Measurements from ENCODE around the gene C6orf136. TPM values are rescaled to one million over a fixed set of nuclear protein-coding genes. Genes with fewer than 3 reads are reported as not detected.

C6orf136 gene
- polyA plus RNA-seq, 3 donors: 8.8 to 13.2 (median 10.2) TPM

GRCh38 chr6:30683183-30683979, 36.4 kb downstream of the C6orf136 start:
- peak overlapping the region; percentile 89 for H3K27ac ChIP-seq (ENCODE audit: low read depth, low read length)
- 2 to 37% (median 10%) methylated on average over 7 of the region's 7 CpGs for WGBS, 3 donors

- 6 to 52% (median 10%) methylated on average over 2 of the region's 2 CpGs for WGBS, 3 donors
These were observed 37.0 kb downstream of the C6orf136 start for GRCh38 chr6:30683980-30684338.

GRCh38 chr6:30684386-30685156, 37.6 kb downstream of the C6orf136 start:
- H3K27ac ChIP-seq (ENCODE audit: low read depth, low read length): peak overlapping the region; percentile 44
- WGBS, 3 donors: 11 to 62% (median 13%) methylated on average over 19 to 21 of the region's 21 CpGs

More at GRCh38 chr6:30683980-30684338, 37.0 kb downstream of the C6orf136 start:
- H3K27ac ChIP-seq (ENCODE audit: low read depth, low read length): peak overlapping the region; percentile 44

GRCh38 chr6:30685157-30686008, 38.5 kb downstream of the C6orf136 start:
- 21 to 65% (median 27%) methylated on average over 29 of the region's 29 CpGs for WGBS, 3 donors
- peak overlapping the region; percentile 100 for H3K27ac ChIP-seq (ENCODE audit: low read depth, low read length)

- peak within 1 kb of the TSS; percentile 100 for H3K27ac ChIP-seq (ENCODE audit: low read depth, low read length)
- WGBS, 3 donors: 1 to 8% (median 1%) methylated on average over 23 to 41 of the region's 41 CpGs
These were observed 39.3 kb downstream of the C6orf136 start, which contains the start of gene PPP1R18 for GRCh38 chr6:30686009-30686907. Gene PPP1R18, minus strand, starts transcription at chr6:30686645. Its CDS starts 627 bp downstream, at chr6:30686018.

- WGBS, 3 donors: 0 to 1% (median 1%) methylated on average over 44 to 52 of the region's 52 CpGs
These were observed 40.1 kb downstream of the C6orf136 start for GRCh38 chr6:30686908-30687658.

GRCh38 chr6:30687659-30688431, 40.9 kb downstream of the C6orf136 start:
- peak overlapping the region; percentile 100 for H3K27ac ChIP-seq (ENCODE audit: low read depth, low read length)
- 13 to 20% (median 13%) methylated on average over 22 of the region's 22 CpGs for whole genome bisulfite sequencing, 3 donors

More at GRCh38 chr6:30686908-30687658, 40.1 kb downstream of the C6orf136 start:
- peak overlapping the region; percentile 100 for H3K27ac ChIP-seq (ENCODE audit: low read depth, low read length)

GRCh38 chr6:30688569-30688968, 41.6 kb downstream of the C6orf136 start:
- no peak overlapping the region for H3K27ac ChIP-seq (ENCODE audit: low read depth, low read length)
- 85 to 89% (median 85%) methylated on average over 9 of the region's 9 CpGs for WGBS, 3 donors

GRCh38 chr6:30689022-30689865, 42.3 kb downstream of the C6orf136 start:
- WGBS, 3 donors: 81 to 91% (median 84%) methylated on average over 11 of the region's 11 CpGs
- no peak overlapping the region for H3K27ac ChIP-seq (ENCODE audit: low read depth, low read length)

- 27 to 46% (median 39%) methylated on average over 4 of the region's 4 CpGs for WGBS, 3 donors
- no peak overlapping the region for H3K27ac ChIP-seq (ENCODE audit: low read depth, low read length)
These were observed 43.1 kb downstream of the C6orf136 start for GRCh38 chr6:30689985-30690384.

- 1% methylated on average over 33 to 40 of the region's 40 CpGs for WGBS, 3 donors
- no peak within 1 kb of the TSS for H3K27ac ChIP-seq (ENCODE audit: low read depth, low read length)
These were observed 43.7 kb downstream of the C6orf136 start, which contains the start of gene NRM for GRCh38 chr6:30690403-30691207. Gene NRM, minus strand, starts transcription at chr6:30690984. Its CDS starts 10 bp downstream, at chr6:30690974.

GRCh38 chr6:30691208-30691847, 44.4 kb downstream of the C6orf136 start:
- no peak overlapping the region for H3K27ac ChIP-seq (ENCODE audit: low read depth, low read length)
- WGBS, 3 donors: 12 to 19% (median 18%) methylated on average over 8 of the region's 8 CpGs

GRCh38 chr6:30696432-30696831, 49.5 kb downstream of the C6orf136 start:
- WGBS, 3 donors: 96 to 98% (median 97%) methylated on average over 5 of the region's 5 CpGs

GRCh38 chr6:30700340-30700739, 53.4 kb downstream of the C6orf136 start:
- WGBS, 3 donors: 49 to 65% (median 59%) methylated on average over 4 of the region's 4 CpGs
- no peak overlapping the region for H3K27ac ChIP-seq (ENCODE audit: low read depth, low read length)

More at GRCh38 chr6:30696432-30696831, 49.5 kb downstream of the C6orf136 start:
- no peak overlapping the region for H3K27ac ChIP-seq (ENCODE audit: low read depth, low read length)
